ENCODE data around the gene CHPF.

Gene CHPF

GRCh38 chr2:219494952-219495530, 48.6 kb downstream of the CHPF start:
- no peaks in the 10 kb centered on the region; the same call in 1 of the 2 replicates for H3K27me3 ChIP-seq (replicated peaks; ENCODE audit: control insufficient read depth, insufficient read depth, low read length)
- no peak for DNase-seq (ENCODE audit: extremely low read depth, insufficient read length)

GRCh38 chr2:219493086-219493485, 50.5 kb downstream of the CHPF start:
- no peaks in the 10 kb centered on the region; the same call in 1 of the 2 replicates for H3K27me3 ChIP-seq (replicated peaks; ENCODE audit: control insufficient read depth, insufficient read depth, low read length)
- no peak overlapping the region for H3K4me3 ChIP-seq (replicated peaks; ENCODE audit: low read depth, low read length)
- no peaks in the 10 kb centered on the region for H3K36me3 ChIP-seq (ENCODE audit: control insufficient read depth, insufficient read depth, low read length)
- DNase-seq (ENCODE audit: extremely low read depth, insufficient read length): no peak
- no peak for TF ChIP-seq CTCF (IDR thresholded peaks at IDR 0.05; ENCODE audit: insufficient read depth, low read length, poor library complexity, severe bottlenecking)

More at GRCh38 chr2:219494952-219495530, 48.6 kb downstream of the CHPF start:
- Histone ChIP-seq H3K36me3 (ENCODE audit: control insufficient read depth, insufficient read depth, low read length) (no peaks in the 10 kb centered on the region), H3K4me3 (replicated peaks; ENCODE audit: low read depth, low read length) (no peak overlapping the region)
- TF ChIP-seq CTCF (IDR thresholded peaks at IDR 0.05; ENCODE audit: insufficient read depth, low read length, poor library complexity, severe bottlenecking): no peak

- Histone ChIP-seq H3K4me3 (replicated peaks; ENCODE audit: low read depth, low read length) (no peak overlapping the region), H3K36me3 (ENCODE audit: control insufficient read depth, insufficient read depth, low read length) (no peaks in the 10 kb centered on the region), H3K27me3 (replicated peaks; ENCODE audit: control insufficient read depth, insufficient read depth, low read length) (no peaks in the 10 kb centered on the region; the same call in 1 of the 2 replicates)
- TF ChIP-seq CTCF (IDR thresholded peaks at IDR 0.05; ENCODE audit: insufficient read depth, low read length, poor library complexity, severe bottlenecking): peak; percentile 4
- DNase-seq (ENCODE audit: extremely low read depth, insufficient read length): no peak
These were observed 51.0 kb downstream of the CHPF start for GRCh38 chr2:219492575-219492974.

- no peaks in the 10 kb centered on the region for H3K36me3 ChIP-seq (ENCODE audit: control insufficient read depth, insufficient read depth, low read length)
- DNase-seq (ENCODE audit: extremely low read depth, insufficient read length): no peak
- no peak for TF ChIP-seq CTCF (IDR thresholded peaks at IDR 0.05; ENCODE audit: insufficient read depth, low read length, poor library complexity, severe bottlenecking)
- no peak overlapping the region for H3K4me3 ChIP-seq (replicated peaks; ENCODE audit: low read depth, low read length)
- H3K27me3 ChIP-seq (replicated peaks; ENCODE audit: control insufficient read depth, insufficient read depth, low read length): no peaks in the 10 kb centered on the region; the same call in 1 of the 2 replicates
These were observed 52.2 kb downstream of the CHPF start for GRCh38 chr2:219491278-219491963.

GRCh38 chr2:219490600-219491130, 52.9 kb downstream of the CHPF start:
- Histone ChIP-seq H3K36me3 (ENCODE audit: control insufficient read depth, insufficient read depth, low read length) (no peaks in the 10 kb centered on the region), H3K27me3 (replicated peaks; ENCODE audit: control insufficient read depth, insufficient read depth, low read length) (no peaks in the 10 kb centered on the region; the same call in 1 of the 2 replicates), H3K4me3 (replicated peaks; ENCODE audit: low read depth, low read length) (no peak overlapping the region)
- DNase-seq (ENCODE audit: extremely low read depth, insufficient read length): no peak
- TF ChIP-seq CTCF (IDR thresholded peaks at IDR 0.05; ENCODE audit: insufficient read depth, low read length, poor library complexity, severe bottlenecking): no peak
